ENCODE results near the gene C12orf43.

C12orf43 gene

DNA sequence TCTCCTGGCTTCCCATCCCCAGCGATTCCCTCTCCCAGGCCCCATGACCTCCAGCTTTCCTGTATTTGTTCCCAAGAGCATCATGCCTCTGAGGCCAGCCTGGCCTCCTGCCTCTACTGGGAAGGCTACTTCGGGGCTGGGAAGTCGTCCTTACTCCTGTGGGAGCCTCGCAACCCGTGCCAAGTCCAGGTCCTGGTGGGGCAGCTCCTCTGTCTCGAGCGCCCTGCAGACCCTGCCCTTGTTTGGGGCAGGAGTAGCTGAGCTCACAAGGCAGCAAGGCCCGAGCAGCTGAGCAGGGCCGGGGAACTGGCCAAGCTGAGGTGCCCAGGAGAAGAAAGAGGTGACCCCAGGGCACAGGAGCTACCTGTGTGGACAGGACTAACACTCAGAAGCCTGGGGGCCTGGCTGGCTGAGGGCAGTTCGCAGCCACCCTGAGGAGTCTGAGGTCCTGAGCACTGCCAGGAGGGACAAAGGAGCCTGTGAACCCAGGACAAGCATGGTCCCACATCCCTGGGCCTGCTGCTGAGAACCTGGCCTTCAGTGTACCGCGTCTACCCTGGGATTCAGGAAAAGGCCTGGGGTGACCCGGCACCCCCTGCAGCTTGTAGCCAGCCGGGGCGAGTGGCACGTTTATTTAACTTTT is 14.3 kb downstream of the C12orf43 start:
- no peaks in the 10 kb centered on the region for H3K27me3 ChIP-seq (ENCODE audit: control insufficient read depth, insufficient read depth, low read length)
- H3K36me3 ChIP-seq (ENCODE audit: control insufficient read depth, insufficient read depth, low read length): peaks cover 6% of the 10 kb centered on the region
- no peaks in the 10 kb centered on the region for H3K4me1 ChIP-seq (ENCODE audit: control insufficient read depth, insufficient read depth, low read length)
- H3K27ac ChIP-seq (ENCODE audit: low read depth, low read length): no peak overlapping the region
- H3K9ac ChIP-seq (ENCODE audit: low read length): no peak overlapping the region
- H3K4me3 ChIP-seq (ENCODE audit: low read length): no peak overlapping the region

DNA sequence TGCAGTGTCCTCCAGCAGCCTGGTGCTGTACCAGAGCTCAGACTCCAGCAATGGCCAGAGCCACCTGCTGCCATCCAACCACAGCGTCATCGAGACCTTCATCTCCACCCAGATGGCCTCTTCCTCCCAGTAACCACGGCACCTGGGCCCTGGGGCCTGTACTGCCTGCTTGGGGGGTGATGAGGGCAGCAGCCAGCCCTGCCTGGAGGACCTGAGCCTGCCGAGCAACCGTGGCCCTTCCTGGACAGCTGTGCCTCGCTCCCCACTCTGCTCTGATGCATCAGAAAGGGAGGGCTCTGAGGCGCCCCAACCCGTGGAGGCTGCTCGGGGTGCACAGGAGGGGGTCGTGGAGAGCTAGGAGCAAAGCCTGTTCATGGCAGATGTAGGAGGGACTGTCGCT is 15.2 kb downstream of the C12orf43 start:
- peaks cover 4% of the 10 kb centered on the region for H3K36me3 ChIP-seq (ENCODE audit: control insufficient read depth, insufficient read depth, low read length)
- H3K27ac ChIP-seq (ENCODE audit: low read depth, low read length): no peak overlapping the region
- H3K9ac ChIP-seq (ENCODE audit: low read length): no peak overlapping the region
- H3K4me1 ChIP-seq (ENCODE audit: control insufficient read depth, insufficient read depth, low read length): no peaks in the 10 kb centered on the region
- no peaks in the 10 kb centered on the region for H3K27me3 ChIP-seq (ENCODE audit: control insufficient read depth, insufficient read depth, low read length)
- H3K4me3 ChIP-seq (ENCODE audit: low read length): no peak overlapping the region

DNA sequence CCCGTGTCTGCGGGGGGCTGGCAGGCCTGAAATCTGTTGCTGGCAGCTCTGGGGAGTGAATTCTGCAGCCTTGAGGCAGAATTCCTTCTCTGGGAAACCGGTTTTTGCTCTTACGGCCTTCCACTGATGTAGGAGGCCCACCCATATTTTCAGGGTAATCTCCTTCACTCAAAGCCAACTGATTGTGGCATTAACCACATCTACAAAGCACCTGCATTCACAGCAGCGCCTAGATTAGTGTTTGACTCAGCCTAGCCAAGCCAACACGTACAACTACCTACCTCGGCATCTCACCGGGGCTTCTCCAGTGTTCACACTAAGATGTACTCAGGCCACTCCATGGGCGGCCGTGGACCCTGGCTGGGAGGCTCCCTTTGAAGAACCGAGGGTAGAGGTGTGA is 15.8 kb downstream of the C12orf43 start:
- no peaks in the 10 kb centered on the region for H3K27me3 ChIP-seq (ENCODE audit: control insufficient read depth, insufficient read depth, low read length)
- H3K4me1 ChIP-seq (ENCODE audit: control insufficient read depth, insufficient read depth, low read length): no peaks in the 10 kb centered on the region
- no peak overlapping the region for H3K27ac ChIP-seq (ENCODE audit: low read depth, low read length)
- no peak overlapping the region for H3K9ac ChIP-seq (ENCODE audit: low read length)
- peaks cover 4% of the 10 kb centered on the region for H3K36me3 ChIP-seq (ENCODE audit: control insufficient read depth, insufficient read depth, low read length)
- no peak overlapping the region for H3K4me3 ChIP-seq (ENCODE audit: low read length)

DNA sequence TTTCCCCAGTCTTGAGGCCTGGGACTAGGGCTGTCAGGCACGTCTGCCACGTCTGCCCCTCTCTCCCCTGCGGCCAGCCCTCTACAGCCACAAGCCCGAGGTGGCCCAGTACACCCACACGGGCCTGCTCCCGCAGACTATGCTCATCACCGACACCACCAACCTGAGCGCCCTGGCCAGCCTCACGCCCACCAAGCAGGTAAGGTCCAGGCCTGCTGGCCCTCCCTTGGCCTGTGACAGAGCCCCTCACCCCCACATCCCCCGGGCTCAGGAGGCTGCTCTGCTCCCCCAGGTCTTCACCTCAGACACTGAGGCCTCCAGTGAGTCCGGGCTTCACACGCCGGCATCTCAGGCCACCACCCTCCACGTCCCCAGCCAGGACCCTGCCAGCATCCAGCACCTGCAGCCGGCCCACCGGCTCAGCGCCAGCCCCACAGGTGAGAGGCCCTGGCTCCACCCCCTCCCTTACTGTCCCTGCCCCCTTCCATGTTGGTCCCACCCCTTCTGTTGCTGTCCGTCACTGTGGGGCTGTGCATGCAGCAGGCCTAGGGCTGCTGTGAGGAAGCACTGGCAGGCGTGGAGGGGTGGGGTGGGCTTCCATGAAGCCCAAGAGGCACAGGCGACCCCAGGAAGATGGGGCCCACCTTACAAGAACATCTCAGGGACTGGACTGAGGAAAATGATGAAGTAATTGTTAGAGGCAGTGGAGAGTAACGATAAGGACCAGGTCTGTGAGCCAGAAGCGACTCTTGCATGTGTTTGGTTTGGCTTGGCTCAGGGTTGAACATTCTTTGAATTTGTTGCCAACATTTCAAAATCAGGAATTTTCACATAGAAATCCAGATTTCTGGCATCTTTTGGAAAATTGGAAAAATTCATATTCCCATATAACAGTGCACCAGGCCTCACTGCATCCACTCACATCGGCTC is 16.8 kb downstream of the C12orf43 start:
- no peak overlapping the region for H3K27ac ChIP-seq (ENCODE audit: low read depth, low read length)

DNA sequence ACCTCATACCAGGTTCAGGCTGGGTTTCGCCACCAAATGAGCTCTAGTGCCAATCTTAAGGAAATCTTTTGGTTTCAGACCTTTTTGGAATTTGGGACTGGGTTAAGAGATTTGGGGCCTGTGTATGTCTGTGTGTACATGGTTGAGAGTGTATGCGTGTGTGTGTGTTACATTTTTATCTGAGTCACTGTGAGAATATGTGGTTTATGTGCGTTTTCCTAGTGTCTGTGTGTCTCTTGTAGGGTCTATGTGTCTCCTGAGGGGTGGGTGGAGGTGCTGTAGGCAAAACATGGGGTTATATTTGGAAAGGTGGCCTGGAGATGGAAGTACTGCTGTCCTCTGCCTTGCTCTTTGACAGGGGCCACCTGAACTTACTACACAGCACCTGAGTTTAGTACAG is 17.9 kb downstream of the C12orf43 start:
- no peak overlapping the region for H3K27ac ChIP-seq (ENCODE audit: low read depth, low read length)
- no peaks in the 10 kb centered on the region for H3K36me3 ChIP-seq (ENCODE audit: control insufficient read depth, insufficient read depth, low read length)
- H3K4me1 ChIP-seq (ENCODE audit: control insufficient read depth, insufficient read depth, low read length): no peaks in the 10 kb centered on the region
- no peak overlapping the region for H3K4me3 ChIP-seq (ENCODE audit: low read length)
- no peak overlapping the region for H3K9ac ChIP-seq (ENCODE audit: low read length)
- no peaks in the 10 kb centered on the region for H3K27me3 ChIP-seq (ENCODE audit: control insufficient read depth, insufficient read depth, low read length)

More for the DNA sequence above, 16.8 kb downstream of the C12orf43 start:
- H3K27me3 ChIP-seq (ENCODE audit: control insufficient read depth, insufficient read depth, low read length): no peaks in the 10 kb centered on the region
- no peak overlapping the region for H3K9ac ChIP-seq (ENCODE audit: low read length)
- peaks cover 4% of the 10 kb centered on the region for H3K36me3 ChIP-seq (ENCODE audit: control insufficient read depth, insufficient read depth, low read length)
- H3K4me3 ChIP-seq (ENCODE audit: low read length): no peak overlapping the region
- no peaks in the 10 kb centered on the region for H3K4me1 ChIP-seq (ENCODE audit: control insufficient read depth, insufficient read depth, low read length)

DNA sequence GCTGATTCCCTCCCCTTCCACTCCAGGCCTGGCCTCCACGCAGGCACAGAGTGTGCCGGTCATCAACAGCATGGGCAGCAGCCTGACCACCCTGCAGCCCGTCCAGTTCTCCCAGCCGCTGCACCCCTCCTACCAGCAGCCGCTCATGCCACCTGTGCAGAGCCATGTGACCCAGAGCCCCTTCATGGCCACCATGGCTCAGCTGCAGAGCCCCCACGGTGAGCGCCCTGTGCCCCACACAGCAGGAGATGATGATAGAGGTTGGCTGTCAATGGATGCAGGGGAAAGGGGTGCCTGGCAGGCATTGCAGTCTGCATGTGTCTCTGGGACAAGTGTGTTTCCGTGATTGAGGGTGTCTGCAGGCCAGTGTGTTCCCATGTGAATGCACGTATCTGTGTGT is 18.8 kb downstream of the C12orf43 start:
- no peak overlapping the region for H3K4me3 ChIP-seq (ENCODE audit: low read length)
- H3K4me1 ChIP-seq (ENCODE audit: control insufficient read depth, insufficient read depth, low read length): no peaks in the 10 kb centered on the region
- H3K9ac ChIP-seq (ENCODE audit: low read length): no peak overlapping the region
- no peaks in the 10 kb centered on the region for H3K27me3 ChIP-seq (ENCODE audit: control insufficient read depth, insufficient read depth, low read length)
- no peak overlapping the region for H3K27ac ChIP-seq (ENCODE audit: low read depth, low read length)
- H3K36me3 ChIP-seq (ENCODE audit: control insufficient read depth, insufficient read depth, low read length): no peaks in the 10 kb centered on the region

DNA sequence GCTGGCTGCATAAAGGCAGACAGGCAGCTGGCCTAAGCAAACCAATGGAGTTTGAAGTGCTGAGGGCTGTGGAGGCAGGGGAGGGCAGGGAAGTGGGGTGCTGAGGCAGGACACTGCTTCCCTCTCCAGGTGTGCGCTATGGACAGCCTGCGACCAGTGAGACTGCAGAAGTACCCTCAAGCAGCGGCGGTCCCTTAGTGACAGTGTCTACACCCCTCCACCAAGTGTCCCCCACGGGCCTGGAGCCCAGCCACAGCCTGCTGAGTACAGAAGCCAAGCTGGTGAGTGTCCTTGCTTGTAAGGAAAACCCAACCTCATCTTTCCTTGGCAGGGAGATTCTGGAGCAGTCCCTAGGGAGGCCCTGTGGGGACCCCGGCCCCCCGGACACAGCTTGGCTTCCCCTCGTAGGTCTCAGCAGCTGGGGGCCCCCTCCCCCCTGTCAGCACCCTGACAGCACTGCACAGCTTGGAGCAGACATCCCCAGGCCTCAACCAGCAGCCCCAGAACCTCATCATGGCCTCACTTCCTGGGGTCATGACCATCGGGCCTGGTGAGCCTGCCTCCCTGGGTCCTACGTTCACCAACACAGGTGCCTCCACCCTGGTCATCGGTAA is 20.0 kb downstream of the C12orf43 start:
- Histone ChIP-seq H3K4me3 (ENCODE audit: low read length) (no peak overlapping the region), H3K27me3 (ENCODE audit: control insufficient read depth, insufficient read depth, low read length) (no peaks in the 10 kb centered on the region), H3K4me1 (ENCODE audit: control insufficient read depth, insufficient read depth, low read length) (no peaks in the 10 kb centered on the region), H3K27ac (ENCODE audit: low read depth, low read length) (no peak overlapping the region), H3K36me3 (ENCODE audit: control insufficient read depth, insufficient read depth, low read length) (no peaks in the 10 kb centered on the region), H3K9ac (ENCODE audit: low read length) (no peak overlapping the region)

DNA sequence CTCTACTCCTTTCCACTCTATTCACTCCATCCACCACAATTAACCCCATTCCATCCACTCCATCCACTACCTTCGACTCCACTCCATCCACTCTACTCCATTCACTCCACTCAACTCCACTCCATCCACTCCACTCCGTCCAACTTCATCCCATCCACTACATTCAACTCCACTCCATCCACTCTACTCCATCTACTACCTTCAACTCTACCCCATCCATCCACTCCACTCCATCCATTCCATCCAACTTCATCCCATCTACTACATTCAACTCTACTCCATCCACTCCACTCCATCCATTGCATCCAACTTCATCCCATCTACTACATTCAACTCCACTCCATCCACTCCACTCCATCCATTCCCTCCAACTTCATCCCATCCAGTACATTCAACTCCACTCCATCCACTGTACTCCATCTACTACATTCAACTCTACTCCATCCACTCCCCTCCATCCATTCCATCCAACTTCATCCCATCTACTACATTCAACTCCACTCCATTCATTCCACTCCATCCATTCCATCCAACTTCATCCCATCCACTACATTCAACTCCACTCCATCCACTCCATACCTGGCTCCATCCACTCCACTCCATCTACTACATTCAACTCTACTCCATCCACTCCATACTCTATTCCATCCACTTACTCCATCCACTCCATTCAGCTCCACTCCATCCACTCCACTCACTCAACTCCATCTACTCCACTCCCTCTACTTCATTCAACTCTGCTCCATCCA is 21.5 kb downstream of the C12orf43 start:
- no peak overlapping the region for H3K4me3 ChIP-seq (ENCODE audit: low read length)
- H3K9ac ChIP-seq (ENCODE audit: low read length): no peak overlapping the region
- H3K4me1 ChIP-seq (ENCODE audit: control insufficient read depth, insufficient read depth, low read length): no peaks in the 10 kb centered on the region
- H3K27ac ChIP-seq (ENCODE audit: low read depth, low read length): no peak overlapping the region
- no peaks in the 10 kb centered on the region for H3K27me3 ChIP-seq (ENCODE audit: control insufficient read depth, insufficient read depth, low read length)
- H3K36me3 ChIP-seq (ENCODE audit: control insufficient read depth, insufficient read depth, low read length): no peaks in the 10 kb centered on the region

DNA sequence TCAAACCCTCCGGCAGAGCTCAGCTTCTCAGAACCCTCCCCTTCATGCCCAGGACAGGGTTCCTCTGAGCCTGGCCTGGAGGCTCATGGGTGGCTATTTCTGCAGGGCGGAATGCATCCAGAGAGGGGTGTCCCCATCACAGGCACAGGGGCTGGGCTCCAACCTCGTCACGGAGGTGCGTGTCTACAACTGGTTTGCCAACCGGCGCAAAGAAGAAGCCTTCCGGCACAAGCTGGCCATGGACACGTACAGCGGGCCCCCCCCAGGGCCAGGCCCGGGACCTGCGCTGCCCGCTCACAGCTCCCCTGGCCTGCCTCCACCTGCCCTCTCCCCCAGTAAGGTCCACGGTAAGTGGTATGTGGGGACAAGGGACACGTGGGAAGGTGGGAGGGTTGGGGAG is 22.2 kb downstream of the C12orf43 start:
- H3K27me3 ChIP-seq (ENCODE audit: control insufficient read depth, insufficient read depth, low read length): no peaks in the 10 kb centered on the region
- no peak overlapping the region for H3K4me3 ChIP-seq (ENCODE audit: low read length)
- no peaks in the 10 kb centered on the region for H3K36me3 ChIP-seq (ENCODE audit: control insufficient read depth, insufficient read depth, low read length)
- no peak overlapping the region for H3K9ac ChIP-seq (ENCODE audit: low read length)
- H3K4me1 ChIP-seq (ENCODE audit: control insufficient read depth, insufficient read depth, low read length): no peaks in the 10 kb centered on the region
- no peak overlapping the region for H3K27ac ChIP-seq (ENCODE audit: low read depth, low read length)

DNA sequence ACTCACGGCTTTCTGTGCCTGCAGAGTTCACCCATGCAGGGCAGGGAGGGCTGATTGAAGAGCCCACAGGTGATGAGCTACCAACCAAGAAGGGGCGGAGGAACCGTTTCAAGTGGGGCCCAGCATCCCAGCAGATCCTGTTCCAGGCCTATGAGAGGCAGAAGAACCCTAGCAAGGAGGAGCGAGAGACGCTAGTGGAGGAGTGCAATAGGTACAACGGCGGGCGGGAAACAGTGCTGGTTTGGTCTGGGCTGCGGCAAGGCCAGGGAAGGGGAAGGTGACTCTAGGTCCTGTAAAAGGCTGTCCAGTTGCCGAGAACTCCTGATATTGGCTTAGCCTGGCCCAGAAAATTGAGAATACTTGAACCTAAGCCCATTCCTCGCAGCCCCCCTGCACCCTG is 22.8 kb downstream of the C12orf43 start:
- Histone ChIP-seq H3K9ac (ENCODE audit: low read length) (no peak overlapping the region), H3K4me1 (ENCODE audit: control insufficient read depth, insufficient read depth, low read length) (no peaks in the 10 kb centered on the region), H3K4me3 (ENCODE audit: low read length) (no peak overlapping the region), H3K27ac (ENCODE audit: low read depth, low read length) (no peak overlapping the region), H3K27me3 (ENCODE audit: control insufficient read depth, insufficient read depth, low read length) (no peaks in the 10 kb centered on the region), H3K36me3 (ENCODE audit: control insufficient read depth, insufficient read depth, low read length) (no peaks in the 10 kb centered on the region)

DNA sequence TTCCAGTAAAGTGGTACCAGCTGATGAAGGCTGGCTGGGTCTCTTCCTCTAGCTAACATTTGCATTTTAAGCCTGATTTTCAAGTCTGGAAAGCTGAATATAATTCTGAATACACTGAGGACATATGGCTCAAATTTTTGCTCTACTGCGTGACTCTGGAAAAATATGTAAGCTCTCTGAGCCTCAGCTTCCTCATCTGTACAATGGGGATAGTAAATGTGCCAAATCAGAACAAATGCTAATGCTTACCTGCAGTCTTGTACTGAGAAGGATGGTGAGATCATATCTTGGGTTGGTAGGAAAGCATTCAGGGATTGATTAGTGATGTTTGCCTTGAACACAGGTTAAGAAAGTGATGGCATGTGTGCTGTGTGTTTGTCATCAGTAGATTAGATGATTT is 23.3 kb downstream of the C12orf43 start:
- H3K27me3 ChIP-seq (ENCODE audit: control insufficient read depth, insufficient read depth, low read length): no peaks in the 10 kb centered on the region
- no peaks in the 10 kb centered on the region for H3K4me1 ChIP-seq (ENCODE audit: control insufficient read depth, insufficient read depth, low read length)
- H3K4me3 ChIP-seq (ENCODE audit: low read length): no peak overlapping the region
- H3K9ac ChIP-seq (ENCODE audit: low read length): no peak overlapping the region
- no peak overlapping the region for H3K27ac ChIP-seq (ENCODE audit: low read depth, low read length)
- H3K36me3 ChIP-seq (ENCODE audit: control insufficient read depth, insufficient read depth, low read length): no peaks in the 10 kb centered on the region

DNA sequence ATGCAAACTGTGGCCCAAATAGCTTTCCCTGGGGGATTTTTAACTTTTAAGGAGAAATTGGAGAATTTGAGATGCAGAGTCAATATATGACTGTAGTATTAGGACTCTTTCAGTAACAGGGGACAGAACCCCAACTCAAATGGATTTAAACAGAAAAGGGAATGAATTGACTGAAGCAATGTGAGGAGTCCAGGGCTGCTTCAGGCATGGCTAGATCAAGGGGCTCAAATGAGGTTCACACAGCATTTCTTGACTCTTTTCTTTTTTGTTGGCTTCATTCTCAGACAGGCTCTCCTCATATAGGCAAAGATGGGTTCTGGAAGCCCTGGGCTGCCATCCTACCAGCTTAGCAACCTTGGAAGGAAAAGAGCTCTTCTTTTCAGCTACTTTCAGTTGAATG is 24.3 kb downstream of the C12orf43 start:
- Histone ChIP-seq H3K36me3 (ENCODE audit: control insufficient read depth, insufficient read depth, low read length) (no peaks in the 10 kb centered on the region), H3K4me3 (ENCODE audit: low read length) (no peak overlapping the region), H3K4me1 (ENCODE audit: control insufficient read depth, insufficient read depth, low read length) (no peaks in the 10 kb centered on the region), H3K27me3 (ENCODE audit: control insufficient read depth, insufficient read depth, low read length) (no peaks in the 10 kb centered on the region), H3K9ac (ENCODE audit: low read length) (no peak overlapping the region), H3K27ac (ENCODE audit: low read depth, low read length) (no peak overlapping the region)
